ENCODE data around the gene NETO2. TPM values are rescaled to one million over a fixed set of nuclear protein-coding genes. Genes with fewer than 3 reads are reported as not detected.

Gene NETO2
- total RNA-seq, 1 donor from 2014 or later: 50.3 TPM

DNA sequence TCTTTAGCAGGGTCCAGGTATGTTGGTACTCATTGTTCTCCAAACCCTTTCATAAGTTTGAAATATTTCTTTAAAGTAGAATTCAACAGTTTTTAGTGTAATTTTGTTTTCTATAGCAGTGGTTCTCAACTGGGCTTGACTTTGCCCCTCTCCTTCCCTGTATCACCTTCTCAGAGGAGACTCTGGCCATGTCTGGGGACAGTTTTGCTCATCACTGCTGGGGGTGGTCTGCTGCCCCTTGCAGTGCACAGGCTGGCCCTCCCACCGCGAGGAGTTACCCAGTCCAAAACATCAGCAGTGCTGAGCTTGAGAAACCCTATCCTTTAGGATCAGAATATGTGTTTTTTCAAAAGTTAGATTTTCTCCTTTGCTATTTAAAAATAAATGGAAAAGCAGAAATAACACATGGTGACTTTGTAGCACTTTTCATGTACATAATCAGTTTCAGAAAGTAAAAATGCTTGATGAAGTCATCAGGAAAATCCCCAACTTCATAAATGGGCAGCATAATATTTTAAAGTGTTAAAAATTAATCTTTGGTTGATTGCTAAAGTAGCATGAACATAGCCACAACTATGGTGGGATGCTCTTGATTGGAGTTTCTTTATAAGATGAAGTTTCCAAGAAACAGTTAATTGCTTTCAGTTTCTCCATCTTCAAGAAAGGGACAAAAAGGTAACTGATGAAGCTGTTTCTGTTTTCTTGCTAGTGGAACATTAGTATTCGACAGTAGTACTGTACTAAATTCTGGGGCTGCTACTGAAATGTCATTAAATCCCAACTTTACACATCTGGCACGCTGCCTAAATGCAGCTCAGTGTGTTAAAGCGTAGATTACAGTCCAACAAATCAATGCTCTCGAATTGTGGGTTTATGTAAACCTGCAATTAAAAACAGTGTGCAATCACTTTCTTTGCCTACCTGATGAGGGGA lies 70.3 kb downstream of the NETO2 start:
- H3K27me3 Mint-ChIP-seq: no peaks in the 10 kb centered on the region
- TF ChIP-seq, protein P1, sequence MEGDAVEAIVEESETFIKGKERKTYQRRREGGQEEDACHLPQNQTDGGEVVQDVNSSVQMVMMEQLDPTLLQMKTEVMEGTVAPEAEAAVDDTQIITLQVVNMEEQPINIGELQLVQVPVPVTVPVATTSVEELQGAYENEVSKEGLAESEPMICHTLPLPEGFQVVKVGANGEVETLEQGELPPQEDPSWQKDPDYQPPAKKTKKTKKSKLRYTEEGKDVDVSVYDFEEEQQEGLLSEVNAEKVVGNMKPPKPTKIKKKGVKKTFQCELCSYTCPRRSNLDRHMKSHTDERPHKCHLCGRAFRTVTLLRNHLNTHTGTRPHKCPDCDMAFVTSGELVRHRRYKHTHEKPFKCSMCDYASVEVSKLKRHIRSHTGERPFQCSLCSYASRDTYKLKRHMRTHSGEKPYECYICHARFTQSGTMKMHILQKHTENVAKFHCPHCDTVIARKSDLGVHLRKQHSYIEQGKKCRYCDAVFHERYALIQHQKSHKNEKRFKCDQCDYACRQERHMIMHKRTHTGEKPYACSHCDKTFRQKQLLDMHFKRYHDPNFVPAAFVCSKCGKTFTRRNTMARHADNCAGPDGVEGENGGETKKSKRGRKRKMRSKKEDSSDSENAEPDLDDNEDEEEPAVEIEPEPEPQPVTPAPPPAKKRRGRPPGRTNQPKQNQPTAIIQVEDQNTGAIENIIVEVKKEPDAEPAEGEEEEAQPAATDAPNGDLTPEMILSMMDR (conservative IDR thresholded peaks at IDR 0.05): no peak
- H3K27ac Mint-ChIP-seq: no peak overlapping the region
- H3K4me1 Mint-ChIP-seq (ENCODE audit: unreplicated experiment): no peaks in the 10 kb centered on the region
- DNase-seq (ENCODE audit: extremely low spot score, unreplicated experiment): no peak
- no peaks in the 10 kb centered on the region for H3K36me3 Mint-ChIP-seq
- no peak overlapping the region for H3K4me3 Mint-ChIP-seq
- no peaks in the 10 kb centered on the region for H3K9me3 Mint-ChIP-seq

DNA sequence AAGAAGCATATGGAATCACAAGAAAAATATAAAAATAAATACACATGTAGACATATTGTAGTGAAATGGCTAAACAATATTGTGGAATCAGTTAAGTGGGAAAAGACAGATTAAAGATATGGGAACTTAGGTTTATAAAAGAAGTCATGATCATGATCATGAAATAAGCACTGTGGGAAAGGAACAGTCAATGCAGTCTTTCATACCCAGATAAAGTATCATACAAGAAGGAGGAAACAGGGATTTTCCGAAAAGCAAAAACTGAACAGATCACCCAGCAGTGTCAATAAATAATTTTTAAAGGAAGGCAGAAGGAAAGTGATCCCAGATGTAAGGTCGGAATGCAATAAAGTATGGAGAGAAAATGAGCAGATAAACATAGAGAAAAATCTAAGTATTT lies 71.6 kb downstream of the NETO2 start:
- no peaks in the 10 kb centered on the region for H3K4me1 Mint-ChIP-seq (ENCODE audit: unreplicated experiment)
- DNase-seq (ENCODE audit: extremely low spot score, unreplicated experiment): no peak
- H3K4me3 Mint-ChIP-seq: no peak overlapping the region
- no peaks in the 10 kb centered on the region for H3K27me3 Mint-ChIP-seq
- H3K27ac Mint-ChIP-seq: no peak overlapping the region
- no peaks in the 10 kb centered on the region for H3K9me3 Mint-ChIP-seq
- TF ChIP-seq, protein P1 (conservative IDR thresholded peaks at IDR 0.05): no peak
- H3K36me3 Mint-ChIP-seq: no peaks in the 10 kb centered on the region

DNA sequence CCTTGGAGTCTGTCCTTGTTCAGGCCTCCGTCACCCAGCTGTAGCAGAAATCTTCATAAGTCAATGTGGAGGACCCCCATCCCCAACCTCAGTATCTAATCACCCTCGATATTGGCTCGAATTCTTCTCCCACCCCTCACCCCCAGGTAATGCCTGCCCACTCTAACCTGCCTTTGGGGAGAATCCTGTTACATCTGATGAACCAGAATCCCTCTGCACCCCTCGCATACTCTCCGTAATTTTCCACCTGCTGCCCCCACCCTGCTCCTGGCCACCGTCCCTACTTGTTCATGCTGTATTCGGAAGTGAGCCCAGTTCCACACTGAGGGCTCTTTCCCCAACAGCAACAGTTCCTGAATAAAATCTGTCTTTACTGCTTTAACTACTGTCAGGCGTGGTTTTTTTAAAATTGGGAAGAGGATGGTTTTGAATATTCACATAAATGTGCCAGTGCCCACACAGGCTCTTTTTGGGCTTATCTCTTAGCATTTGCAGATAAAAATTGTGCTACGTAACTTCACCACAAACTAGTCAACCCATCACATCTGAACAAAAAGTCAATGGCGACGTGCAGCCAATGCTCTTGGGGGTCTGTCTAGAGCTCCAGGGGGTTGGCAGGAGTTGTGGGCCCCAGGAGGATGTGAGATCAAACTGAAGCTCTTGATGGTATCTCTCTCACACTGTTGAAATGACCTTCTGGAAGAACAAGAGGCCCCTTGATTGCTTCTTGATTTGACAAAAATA lies 73.7 kb downstream of the NETO2 start:
- Mint-ChIP-seq H3K9me3 (no peaks in the 10 kb centered on the region), H3K36me3 (no peaks in the 10 kb centered on the region), H3K27me3 (no peaks in the 10 kb centered on the region), H3K4me3 (no peak overlapping the region), H3K4me1 (ENCODE audit: unreplicated experiment) (peaks cover 10% of the 10 kb centered on the region), H3K27ac (no peak overlapping the region)
- TF ChIP-seq, protein P1 (conservative IDR thresholded peaks at IDR 0.05): no peak
- no peak for DNase-seq (ENCODE audit: extremely low spot score, unreplicated experiment)

DNA sequence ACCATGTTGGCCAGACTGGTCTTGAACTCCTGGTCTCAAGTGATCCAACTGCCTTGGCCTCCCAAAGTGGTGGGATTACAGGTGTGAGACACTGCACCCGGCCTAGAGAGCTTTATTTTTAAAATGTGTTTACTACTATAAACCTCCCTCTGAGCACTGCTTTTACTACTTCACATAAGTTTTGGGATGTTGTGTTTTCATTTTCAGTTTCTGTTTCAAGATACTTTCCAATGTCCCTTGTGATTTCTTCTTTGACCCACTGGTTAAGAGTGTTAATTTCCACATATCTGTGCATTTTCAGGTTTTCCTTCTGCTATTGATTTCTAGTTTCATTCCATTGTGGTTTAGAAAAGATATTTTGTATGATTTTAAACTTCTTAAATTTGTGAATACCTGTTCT lies 74.4 kb downstream of the NETO2 start:
- no peak for DNase-seq (ENCODE audit: extremely low spot score, unreplicated experiment)
- Mint-ChIP-seq H3K27ac (no peak overlapping the region), H3K4me1 (ENCODE audit: unreplicated experiment) (peaks cover 10% of the 10 kb centered on the region), H3K36me3 (no peaks in the 10 kb centered on the region), H3K27me3 (no peaks in the 10 kb centered on the region), H3K9me3 (no peaks in the 10 kb centered on the region), H3K4me3 (no peak overlapping the region)
- TF ChIP-seq, protein P1 (conservative IDR thresholded peaks at IDR 0.05): no peak

DNA sequence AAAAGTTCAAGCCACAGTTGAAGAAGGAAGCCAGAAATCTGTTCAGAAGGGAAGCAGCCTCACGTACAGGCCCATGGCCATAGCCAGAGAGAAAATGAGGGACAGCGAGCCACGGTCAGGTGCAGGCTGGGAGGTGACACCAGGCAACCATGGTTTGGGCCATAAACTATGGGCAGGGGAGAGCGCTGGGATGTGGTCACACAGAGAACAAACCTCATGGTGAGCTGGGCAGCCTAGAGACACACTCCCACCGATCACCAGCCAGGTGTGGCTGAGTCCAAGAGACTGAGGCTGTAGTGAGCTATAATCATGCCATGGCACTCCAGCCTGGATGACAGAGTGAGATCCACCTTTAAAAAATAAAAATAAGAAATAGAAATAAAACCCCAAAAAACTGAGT lies 76.5 kb downstream of the NETO2 start:
- H3K4me1 Mint-ChIP-seq (ENCODE audit: unreplicated experiment): peaks cover 10% of the 10 kb centered on the region
- peaks cover 6% of the 10 kb centered on the region for H3K9me3 Mint-ChIP-seq
- no peaks in the 10 kb centered on the region for H3K36me3 Mint-ChIP-seq
- TF ChIP-seq, protein P1 (conservative IDR thresholded peaks at IDR 0.05): no peak
- no peaks in the 10 kb centered on the region for H3K27me3 Mint-ChIP-seq
- no peak overlapping the region for H3K4me3 Mint-ChIP-seq
- DNase-seq (ENCODE audit: extremely low spot score, unreplicated experiment): no peak
- H3K27ac Mint-ChIP-seq: no peak overlapping the region
